H1 (cell line): ENCODE data around the gene GRM8. TPM values are rescaled to one million over a fixed set of nuclear protein-coding genes. Genes with fewer than 3 reads are reported as not detected.

ENCODE experiments used
- CBX5 ChIP-seq: fragments of 300-800, 300-1000 bp; sonication (generic); IDR thresholded peaks from 2 replicates; pipeline ENCODE4 v1.7.1; 2016; ENCODE audit warnings: antibody characterized with exemption, low read length, low read depth
- CEBPB ChIP-seq: IDR thresholded peaks from 2 replicates; pipeline ENCODE4 v1.6.1; 2012; ENCODE audit warnings: low read depth, low read length
- RAD21 ChIP-seq, 2 experiments: IDR thresholded peaks in 1 of 2; conservative IDR thresholded peaks in 1 of 2; 2 replicates each; pipeline ENCODE4 v1.6.1; 2011; ENCODE audit warnings: low read depth in 2 of 2, low read length in 2 of 2, improper control_type of control experiment in 1 of 2, inconsistent platforms in 1 of 2, mild to moderate bottlenecking in 1 of 2, moderate library complexity in 1 of 2
- polyA plus RNA-seq, 7 experiments: library from polyadenylated mRNA; depleted of rRNA in 3 of 7; stranded (reverse) in 5 of 7; unstranded in 2 of 7; fragments of >200 nt in 5 of 7; fragments of 200-250 nt in 2 of 7; gene quantifications; 1 replicate in 5 of 7; 2 replicates in 1 of 7; 4 replicates in 1 of 7; pipeline versions ENCODE4 v1.2.1 to v1.2.3, GENCODE V29; 2011 to 2013; ENCODE audit warnings: missing spikeins in 2 of 7, mixed read lengths in 2 of 7
- total RNA-seq: library from RNA; stranded (reverse); fragmentation: NEBNext Ultra II Directional; extraction: Animal tissue kit (Norgen Biotek cat#: 25700); gene quantifications from 2 replicates; pipeline ENCODE4 v1.2.1, GENCODE V29; 2021

The GRM8 gene
- total and polyA plus RNA-seq, 2 of the 8 experiments (the other 6 are each of a cell fraction or from before 2014, with no cell fraction given) = 2.6 to 2.8 TPM

GRCh38 chr7:127057918-127058317, 194.8 kb downstream of the GRM8 start (continued):
- TF ChIP-seq RAD21 (IDR thresholded peaks at IDR 0.05 in 1 of 2, conservative IDR thresholded peaks at IDR 0.05 in 1 of 2; ENCODE audit: low read depth in 2 of 2, low read length in 2 of 2) = peak in 1 of 2 experiments; percentile 1; a peak in 1 of 4 replicates
- no peak for TF ChIP-seq CBX5
- TF ChIP-seq CEBPB = peak; percentile 74
- TF ChIP-seq, all 59 proteins: peak for 2
